HG03064 (cell line): ENCODE measurements around the gene ITCH.
"Not testable (repeated sequence)": the region's sequence is repeated elsewhere in the genome, so short reads cannot be mapped to it uniquely, and the experiment has no call there.

ENCODE experiments used
- ATAC-seq: cut with Tn5 transposase; IDR thresholded peaks from one replicate; pipeline ENCODE4 v1.9.1; 2021; ENCODE audit warnings: low read depth; ENCODE audit not compliant: unreplicated experiment

The ITCH gene

GRCh38 chr20:34493646-34494045 is 130.6 kb downstream of the ITCH start:
- no peak for ATAC-seq

GRCh38 chr20:34495307-34495706 is 132.2 kb downstream of the ITCH start:
- ATAC-seq: no peak

- no peak for ATAC-seq
These were observed 132.8 kb downstream of the ITCH start for GRCh38 chr20:34495916-34496315.

GRCh38 chr20:34497596-34497995 is 134.5 kb downstream of the ITCH start:
- not testable (repeated sequence) for ATAC-seq

GRCh38 chr20:34500823-34501222 is 137.8 kb downstream of the ITCH start:
- ATAC-seq: no peak

- ATAC-seq: no peak
These were observed 143.4 kb downstream of the ITCH start for GRCh38 chr20:34506480-34506879.

- ATAC-seq: no peak
These were observed 144.8 kb downstream of the ITCH start for GRCh38 chr20:34507702-34508413.

- no peak for ATAC-seq
These were observed 147.5 kb downstream of the ITCH start for GRCh38 chr20:34510575-34510974.

GRCh38 chr20:34511891-34512265 is 148.8 kb downstream of the ITCH start:
- no peak for ATAC-seq

GRCh38 chr20:34512266-34512954 is 149.3 kb downstream of the ITCH start:
- ATAC-seq: no peak

GRCh38 chr20:34512955-34513419 is 149.9 kb downstream of the ITCH start:
- ATAC-seq: no peak

GRCh38 chr20:34514034-34514433 is 151.0 kb downstream of the ITCH start:
- not testable (repeated sequence) for ATAC-seq

- no peak for ATAC-seq
These were observed 151.9 kb downstream of the ITCH start for GRCh38 chr20:34514897-34515483.

GRCh38 chr20:34515484-34516246 is 152.6 kb downstream of the ITCH start:
- peak; percentile 55 for ATAC-seq

GRCh38 chr20:34516247-34517113 is 153.4 kb downstream of the ITCH start, which contains the start of gene DYNLRB1:
Gene DYNLRB1, plus strand, starts transcription at chr20:34516422. Its CDS starts 37 bp downstream, at chr20:34516459.
- ATAC-seq: peak; percentile 66

- ATAC-seq: no peak
These were observed 154.0 kb downstream of the ITCH start for GRCh38 chr20:34517114-34517505.

- not testable (repeated sequence) for ATAC-seq
These were observed 155.8 kb downstream of the ITCH start for GRCh38 chr20:34518863-34519262.

- ATAC-seq: not testable (repeated sequence)
These were observed 156.8 kb downstream of the ITCH start for GRCh38 chr20:34519841-34520240.

- ATAC-seq: no peak
These were observed 160.1 kb downstream of the ITCH start for GRCh38 chr20:34522969-34523871.
